OCI-LY1 (cell line): ENCODE results near the gene COL8A1.

Experiments used
- EZH2 ChIP-seq: fragments of 200-600 bp; sonication (generic), shearing (Covaris generic); IDR thresholded peaks from 2 replicates; pipeline ENCODE4 v1.8.0; 2017; ENCODE audit warnings: borderline replicate concordance, mixed run types, mild to moderate bottlenecking, antibody characterized with exemption, low read length, moderate library complexity, mixed read lengths
- TF ChIP-seq, protein P1 (sequence below): fragments of 200-600 bp; sonication (generic), shearing (Covaris generic); IDR thresholded peaks from 2 replicates; pipeline ENCODE4 v1.5.1; 2017; ENCODE audit warnings: mild to moderate bottlenecking, antibody characterized with exemption, low read length, moderate library complexity, mixed read lengths

DNA sequence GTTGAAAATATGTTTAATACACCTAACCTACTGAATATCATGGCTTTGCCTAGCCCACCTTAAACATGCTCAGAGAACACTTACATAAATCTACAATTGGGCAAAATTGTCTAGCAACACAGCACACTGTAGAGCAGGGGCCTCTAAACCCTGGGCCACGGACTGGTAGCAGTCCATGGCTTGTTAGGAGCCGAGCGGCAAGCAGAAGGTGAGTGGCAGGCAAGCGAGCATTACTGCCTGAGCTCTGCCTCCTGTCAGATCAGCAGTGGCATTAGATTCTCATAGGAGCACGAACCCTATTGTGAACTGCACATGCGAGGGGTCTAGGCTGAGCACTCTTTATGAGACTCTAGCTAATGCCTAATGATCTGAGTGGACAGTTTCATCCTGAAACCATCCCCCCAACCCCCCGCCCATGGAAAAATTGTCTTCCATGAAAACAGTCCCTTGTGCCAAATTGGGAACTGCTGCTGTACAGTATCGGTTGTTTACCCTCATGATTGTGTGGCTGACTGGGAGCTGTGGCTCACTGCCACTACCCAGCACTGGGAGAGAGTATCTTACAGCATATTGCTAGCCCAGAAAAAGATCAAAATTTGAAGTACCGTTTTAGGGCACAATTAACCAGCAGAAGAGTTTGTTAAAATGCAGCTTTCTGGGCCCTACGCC is 205.3 kb downstream of the COL8A1 start:
- TF ChIP-seq, protein P1, sequence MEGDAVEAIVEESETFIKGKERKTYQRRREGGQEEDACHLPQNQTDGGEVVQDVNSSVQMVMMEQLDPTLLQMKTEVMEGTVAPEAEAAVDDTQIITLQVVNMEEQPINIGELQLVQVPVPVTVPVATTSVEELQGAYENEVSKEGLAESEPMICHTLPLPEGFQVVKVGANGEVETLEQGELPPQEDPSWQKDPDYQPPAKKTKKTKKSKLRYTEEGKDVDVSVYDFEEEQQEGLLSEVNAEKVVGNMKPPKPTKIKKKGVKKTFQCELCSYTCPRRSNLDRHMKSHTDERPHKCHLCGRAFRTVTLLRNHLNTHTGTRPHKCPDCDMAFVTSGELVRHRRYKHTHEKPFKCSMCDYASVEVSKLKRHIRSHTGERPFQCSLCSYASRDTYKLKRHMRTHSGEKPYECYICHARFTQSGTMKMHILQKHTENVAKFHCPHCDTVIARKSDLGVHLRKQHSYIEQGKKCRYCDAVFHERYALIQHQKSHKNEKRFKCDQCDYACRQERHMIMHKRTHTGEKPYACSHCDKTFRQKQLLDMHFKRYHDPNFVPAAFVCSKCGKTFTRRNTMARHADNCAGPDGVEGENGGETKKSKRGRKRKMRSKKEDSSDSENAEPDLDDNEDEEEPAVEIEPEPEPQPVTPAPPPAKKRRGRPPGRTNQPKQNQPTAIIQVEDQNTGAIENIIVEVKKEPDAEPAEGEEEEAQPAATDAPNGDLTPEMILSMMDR = no peak
- TF ChIP-seq EZH2 = no peak
